OCI-LY7 (cell line): ENCODE data around the gene MARK4. TPM values are rescaled to one million over a fixed set of nuclear protein-coding genes. Genes with fewer than 3 reads are reported as not detected.

Experiments used
- BruUV-seq: library from RNA; stranded (reverse); fragments of 400-500 nt; replicated peaks from 2 replicates; lab custom pipeline; 2021; lab: Mats Ljungman, UMichigan
- CTCF ChIA-PET: fragments of 300-600 bp; sonication (Branson Sonifier 250); formaldehyde crosslinking; loops from one replicate; lab custom pipeline; 2022; ENCODE audit warnings: antibody characterized with exemption; ENCODE audit not compliant: unreplicated experiment; lab: Charles Lee
- POLR2A ChIA-PET: fragments of 300-600 bp; sonication (Branson Sonifier 250); formaldehyde crosslinking; loops from one replicate; lab custom pipeline; 2022; ENCODE audit warnings: antibody characterized with exemption; lab: Charles Lee
- DNase-seq: peaks from one replicate; pipeline ENCODE4 v3.0.0-alpha.2; 2015; ENCODE audit warnings: low spot score
- H2AFZ ChIP-seq: fragments of 200-600 bp; sonication (generic), shearing (Covaris generic); 2 replicates; pipeline ENCODE4 v1.6.1; 2014; ENCODE audit warnings: mild to moderate bottlenecking, antibody characterized with exemption, low read length, moderate library complexity
- H3K27ac ChIP-seq: fragments of 200-600 bp; sonication (generic); 2 replicates; pipeline ENCODE4 v1.5.1; 2014; ENCODE audit warnings: mixed run types, low read depth, mild to moderate bottlenecking, moderate library complexity, low read length, inconsistent platforms; ENCODE audit not compliant: poor library complexity, severe bottlenecking
- H3K36me3 ChIP-seq: fragments of 200-600 bp; sonication (generic); 2 replicates; pipeline ENCODE4 v1.6.1; 2014; ENCODE audit warnings: mild to moderate bottlenecking, antibody characterized with exemption, low read length, moderate library complexity, mixed read lengths; ENCODE audit not compliant: insufficient read depth
- H3K4me1 ChIP-seq: fragments of 200-600 bp; sonication (generic); 2 replicates; pipeline ENCODE4 v1.5.1; 2014; ENCODE audit warnings: mild to moderate bottlenecking, low read length; ENCODE audit not compliant: insufficient read depth, poor library complexity, severe bottlenecking
- H3K4me2 ChIP-seq: fragments of 200-600 bp; sonication (generic); 2 replicates; pipeline ENCODE4 v1.6.1; 2014; ENCODE audit warnings: mild to moderate bottlenecking, low read length
- H3K4me3 ChIP-seq: fragments of 200-600 bp; sonication (generic); 2 replicates; pipeline ENCODE4 v1.5.1; 2014; ENCODE audit warnings: mild to moderate bottlenecking, low read depth, low read length; ENCODE audit not compliant: poor library complexity, severe bottlenecking
- H3K79me2 ChIP-seq: fragments of 200-600 bp; sonication (generic); 2 replicates; pipeline ENCODE4 v1.6.1; 2016; ENCODE audit warnings: low read depth, mild to moderate bottlenecking, low read length, moderate library complexity, mixed read lengths; ENCODE audit not compliant: insufficient read depth
- H3K9me2 ChIP-seq: fragments of 200-600 bp; sonication (generic); 2 replicates; pipeline ENCODE4 v1.6.1; 2016; ENCODE audit warnings: mild to moderate bottlenecking, low read length, mixed read lengths; ENCODE audit not compliant: insufficient read depth
- H3K9me3 ChIP-seq: fragments of 200-600 bp; sonication (generic); 2 replicates; pipeline ENCODE4 v1.6.1; 2014; ENCODE audit warnings: mild to moderate bottlenecking, mixed run types, low read length, mixed read lengths
- H4K20me1 ChIP-seq: fragments of 200-600 bp; sonication (generic); 2 replicates; pipeline ENCODE4 v1.6.1; 2014; ENCODE audit warnings: mild to moderate bottlenecking, antibody characterized with exemption, low read length, moderate library complexity, mixed read lengths; ENCODE audit not compliant: insufficient read depth
- CTCF ChIP-seq: fragments of 200-600 bp; sonication (generic); conservative IDR thresholded peaks from 2 replicates; pipeline ENCODE4 v1.5.1; 2014; ENCODE audit warnings: mild to moderate bottlenecking, antibody characterized with exemption, low read length, moderate library complexity, mixed read lengths
- EZH2phosphoT487 ChIP-seq: fragments of 200-600 bp; sonication (generic); IDR thresholded peaks from 2 replicates; pipeline ENCODE4 v1.6.1; 2018; ENCODE audit warnings: low read depth, borderline replicate concordance, mild to moderate bottlenecking, mixed run types, antibody characterized with exemption, low read length, moderate library complexity, mixed read lengths
- intact Hi-C: fragments of 100-400 bp; cut with micrococcal nuclease; formaldehyde crosslinking; loops from one replicate; pipeline ENCODE4 v1.10.0; 2022; ENCODE audit not compliant: unreplicated experiment
- total RNA-seq, 2 experiments: library from RNA; depleted of rRNA in 1 of 2; stranded (reverse); fragments of >200 nt in 1 of 2; shearing (Covaris generic) in 1 of 2; gene quantifications; 2 replicates each; pipeline ENCODE4 v1.2.3, GENCODE V29; 2014 to 2022

Gene MARK4
- total RNA-seq, 2 experiments from 2014 or later: 14.2 to 24.5 TPM

GRCh38 chr19:45324349-45324907, 73.4 kb downstream of the MARK4 start:
- Histone ChIP-seq H3K4me3 (no peak overlapping the region), H4K20me1 (no peaks in the 10 kb centered on the region), H3K9me3 (no peaks in the 10 kb centered on the region), H3K36me3 (no peaks in the 10 kb centered on the region), H2AFZ (no peak overlapping the region), H3K9me2 (no peaks in the 10 kb centered on the region), H3K4me2 (no peak overlapping the region), H3K27ac (no peak overlapping the region), H3K79me2 (no peaks in the 10 kb centered on the region), H3K4me1 (peaks cover 10% of the 10 kb centered on the region)
- CTCF ChIA-PET: no interaction called here
- intact Hi-C loops: no loop called here
- no peak for TF ChIP-seq CTCF
- TF ChIP-seq EZH2phosphoT487: no peak
- DNase-seq: no peak
- POLR2A ChIA-PET: no interaction called here
- BruUV-seq: no TSS peak

GRCh38 chr19:45327404-45328143, 76.5 kb downstream of the MARK4 start:
- H3K4me3 ChIP-seq: no peak overlapping the region
- H3K9me3 ChIP-seq: no peaks in the 10 kb centered on the region
- no peaks in the 10 kb centered on the region for H4K20me1 ChIP-seq
- ChIA-PET POLR2A (interaction anchor here (1.0 kb wide), 1 partner anchor 75 kb away, joined by 3 read pairs; no protein-coding TSS in a partner anchor), CTCF (no interaction called here)
- no peaks in the 10 kb centered on the region for H3K36me3 ChIP-seq
- TF ChIP-seq CTCF: no peak
- no peak for TF ChIP-seq EZH2phosphoT487
- no peaks in the 10 kb centered on the region for H3K9me2 ChIP-seq
- H3K79me2 ChIP-seq: no peaks in the 10 kb centered on the region
- intact Hi-C loops: no loop called here
- BruUV-seq: no TSS peak
- no peak overlapping the region for H2AFZ ChIP-seq
- H3K27ac ChIP-seq: no peak overlapping the region
- H3K4me2 ChIP-seq: no peak overlapping the region
- no peak for DNase-seq
- peaks cover 10% of the 10 kb centered on the region for H3K4me1 ChIP-seq

- no peaks in the 10 kb centered on the region for H3K9me2 ChIP-seq
- intact Hi-C loops: no loop called here
- no peaks in the 10 kb centered on the region for H3K36me3 ChIP-seq
- H3K27ac ChIP-seq: no peak overlapping the region
- DNase-seq: no peak
- H3K9me3 ChIP-seq: no peaks in the 10 kb centered on the region
- no peaks in the 10 kb centered on the region for H3K79me2 ChIP-seq
- TF ChIP-seq EZH2phosphoT487: no peak
- TF ChIP-seq CTCF: no peak
- H3K4me3 ChIP-seq: no peak overlapping the region
- ChIA-PET CTCF (no interaction called here), POLR2A (interaction anchor here (1.0 kb wide), 1 partner anchor 12 kb away, joined by 4 read pairs; no protein-coding TSS in a partner anchor)
- no peaks in the 10 kb centered on the region for H4K20me1 ChIP-seq
- no TSS peak for BruUV-seq
- H3K4me2 ChIP-seq: no peak overlapping the region
- no peak overlapping the region for H2AFZ ChIP-seq
- H3K4me1 ChIP-seq: peaks cover under 1% of the 10 kb centered on the region
Observed at GRCh38 chr19:45331411-45331810, 80.3 kb downstream of the MARK4 start.
